CD4-positive, alpha-beta memory T cell (primary cell): ENCODE data around the gene CPNE2. TPM values are rescaled to one million over a fixed set of nuclear protein-coding genes. Genes with fewer than 3 reads are reported as not detected.

Experiments used
- CTCF ChIA-PET: fragments of 350-600 bp; sonication (Branson Sonifier 250); formaldehyde crosslinking; loops from one replicate; lab custom pipeline; 2021; ENCODE audit warnings: inconsistent platforms; ENCODE audit not compliant: partially characterized antibody; lab: Charles Lee
- POLR2A ChIA-PET: fragments of 350-600 bp; sonication (Branson Sonifier 250); formaldehyde crosslinking; loops from one replicate; lab custom pipeline; 2021; ENCODE audit not compliant: partially characterized antibody; lab: Charles Lee
- DNase-seq, 5 donors: peaks; one replicate each; pipeline versions ENCODE4 v3.0.0 to v3.0.0-alpha.2; 2020 to 2022; ENCODE audit warnings: mixed read lengths in 1 of 5
- H3K27ac ChIP-seq: one replicate; pipeline ENCODE4 v1.7.0; 2013; ENCODE audit warnings: low read depth, low read length
- H3K27me3 ChIP-seq: 2 replicates; pipeline ENCODE4 v1.7.0; 2013; ENCODE audit warnings: mild to moderate bottlenecking, low read length, moderate library complexity; ENCODE audit not compliant: insufficient read depth
- H3K36me3 ChIP-seq: 2 replicates; pipeline ENCODE4 v1.7.0; 2013; ENCODE audit warnings: mild to moderate bottlenecking, low read length, moderate library complexity; ENCODE audit not compliant: insufficient read depth
- H3K4me1 ChIP-seq: 2 replicates; pipeline ENCODE4 v1.7.0; 2013; ENCODE audit warnings: mild to moderate bottlenecking, low read length, moderate library complexity; ENCODE audit not compliant: insufficient read depth
- H3K4me3 ChIP-seq, 2 donors: one replicate each; pipeline ENCODE4 v1.7.0; 2013; ENCODE audit warnings: low read length in 2 of 2, mild to moderate bottlenecking in 1 of 2
- H3K9me3 ChIP-seq, 2 donors: one replicate each; pipeline ENCODE4 v1.7.0; 2013; ENCODE audit warnings: low read length in 2 of 2, control low read depth in 1 of 2; ENCODE audit not compliant: control insufficient read depth in 1 of 2
- H3K27ac Mint-ChIP-seq, 7 donors: one replicate each; pipeline ENCODE4 v1.8.0; 2020 to 2021; ENCODE audit warnings: mixed read lengths in 7 of 7, mild to moderate bottlenecking in 6 of 7, inconsistent platforms in 3 of 7, moderate library complexity in 3 of 7
- H3K27me3 Mint-ChIP-seq, 2 donors: one replicate each; pipeline ENCODE4 v1.8.0; 2020 to 2021; ENCODE audit warnings: mixed read lengths in 2 of 2
- H3K36me3 Mint-ChIP-seq, 2 donors: one replicate each; pipeline ENCODE4 v1.8.0; 2020 to 2021; ENCODE audit warnings: mixed read lengths in 2 of 2, inconsistent platforms in 1 of 2, mild to moderate bottlenecking in 1 of 2
- H3K4me1 Mint-ChIP-seq, 4 donors: one replicate each; pipeline ENCODE4 v1.8.0; 2020 to 2021; ENCODE audit warnings: mixed read lengths in 4 of 4, mild to moderate bottlenecking in 1 of 4
- H3K4me3 Mint-ChIP-seq, 8 donors: one replicate each; pipeline ENCODE4 v1.8.0; 2020 to 2021; ENCODE audit warnings: mixed read lengths in 8 of 8, mild to moderate bottlenecking in 7 of 8, moderate library complexity in 6 of 8, inconsistent platforms in 3 of 8
- H3K9me3 Mint-ChIP-seq, 8 donors: one replicate each; pipeline ENCODE4 v1.8.0; 2020 to 2021; ENCODE audit warnings: mixed read lengths in 8 of 8, mild to moderate bottlenecking in 5 of 8, inconsistent platforms in 3 of 8, moderate library complexity in 1 of 8
- intact Hi-C: fragments of 100-400 bp; cut with micrococcal nuclease; formaldehyde crosslinking; loops from one replicate; pipeline ENCODE4 v1.15.1; 2023
- polyA plus RNA-seq, 2 donors: library from polyadenylated mRNA; unstranded; fragments of 300-500 nt; fragmentation: Illumina TruSeq; gene quantifications; one replicate each; pipeline ENCODE4 v1.2.3, GENCODE V29; 2021
- total RNA-seq, 2 experiments: library from RNA; stranded (reverse); gene quantifications; one replicate each; pipeline ENCODE4 v1.2.3, GENCODE V29; 2021

Gene CPNE2
- total and polyA plus RNA-seq, 4 experiments from 2014 or later: 3.8 to 6.8 (median 5.4) TPM

DNA sequence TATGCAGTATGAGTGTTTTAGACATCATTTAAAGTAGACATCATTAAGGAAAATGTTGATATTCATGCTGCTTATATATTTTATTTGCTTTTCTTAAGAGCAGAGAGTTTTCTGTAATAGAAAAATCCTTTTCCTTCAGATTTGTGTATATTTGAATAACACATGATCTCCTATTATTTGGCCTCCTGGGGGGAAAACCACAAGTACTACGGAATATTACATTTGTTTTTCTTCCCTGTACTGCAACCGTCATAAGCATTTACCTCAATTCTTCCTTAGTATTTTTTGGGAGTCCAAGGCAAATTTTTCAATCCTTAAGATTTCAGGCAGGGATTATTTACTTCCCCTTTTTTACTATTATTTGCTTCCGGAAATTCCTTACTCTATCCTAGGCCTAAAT lies 99.8 kb downstream of the CPNE2 start:
- intact Hi-C loops: no loop called here
- H3K4me1 ChIP-seq: peaks cover 21% of the 10 kb centered on the region
- no peaks in the 10 kb centered on the region for H3K36me3 ChIP-seq
- H3K4me1 Mint-ChIP-seq: peaks cover 37 to 66% (median 43%) of the 10 kb centered on the region in 4 donors
- no peak overlapping the region for H3K27ac ChIP-seq
- no peak overlapping the region for H3K4me3 Mint-ChIP-seq
- POLR2A ChIA-PET: no interaction called here
- H3K27me3 ChIP-seq: no peaks in the 10 kb centered on the region
- DNase-seq: no peak
- H3K9me3 Mint-ChIP-seq: no peaks in the 10 kb centered on the region
- CTCF ChIA-PET: no interaction called here
- no peaks in the 10 kb centered on the region for H3K27me3 Mint-ChIP-seq
- no peak overlapping the region for H3K4me3 ChIP-seq
- peaks cover 0 to 19% of the 10 kb centered on the region in 2 donors for H3K36me3 Mint-ChIP-seq
- no peaks in the 10 kb centered on the region for H3K9me3 ChIP-seq
- no peak overlapping the region for H3K27ac Mint-ChIP-seq

DNA sequence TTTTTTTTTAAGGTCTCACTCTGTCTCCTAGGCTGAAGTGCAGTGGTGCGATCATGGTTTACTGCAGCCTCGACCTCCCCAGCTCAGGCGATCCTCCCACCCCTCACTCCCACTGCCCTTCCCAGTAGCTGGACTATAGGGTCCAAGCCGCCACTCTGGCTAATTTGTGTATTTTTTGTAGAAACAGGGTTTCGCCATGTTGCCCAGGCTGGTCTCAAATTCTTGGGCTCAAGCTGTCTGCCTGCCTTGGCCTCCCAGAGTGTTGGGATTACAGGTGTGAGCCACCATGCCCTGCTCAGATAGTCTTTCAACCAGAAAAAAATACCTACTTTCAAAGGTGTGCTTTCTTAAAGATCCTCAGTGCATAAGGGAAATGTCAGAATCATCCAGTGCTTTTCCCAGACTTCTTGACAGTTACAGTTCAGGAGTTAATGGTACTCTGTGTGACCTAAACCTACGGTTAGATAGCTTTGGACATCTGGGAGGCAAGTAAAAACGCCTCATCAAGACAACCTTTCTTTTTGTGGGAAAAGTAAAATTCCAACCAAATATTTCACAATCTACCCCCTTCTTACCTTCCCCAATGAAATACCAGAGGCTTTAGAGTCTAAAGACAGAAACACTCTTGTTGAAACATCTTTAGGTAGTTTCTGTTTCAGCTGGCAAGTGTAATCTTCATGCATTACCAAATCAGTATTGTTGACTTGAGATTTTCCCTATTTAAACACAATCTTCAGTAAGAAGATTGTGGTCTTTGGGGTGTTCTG lies 100.5 kb downstream of the CPNE2 start:
- Histone ChIP-seq H3K4me3 (no peak overlapping the region), H3K27me3 (no peaks in the 10 kb centered on the region), H3K4me1 (peaks cover 13% of the 10 kb centered on the region), H3K9me3 (no peaks in the 10 kb centered on the region), H3K36me3 (no peaks in the 10 kb centered on the region), H3K27ac (no peak overlapping the region)
- Mint-ChIP-seq H3K36me3 (peaks cover 0 to 14% of the 10 kb centered on the region in 2 donors), H3K4me3 (no peak overlapping the region), H3K9me3 (no peaks in the 10 kb centered on the region), H3K4me1 (peaks cover 30 to 58% (median 35%) of the 10 kb centered on the region in 4 donors), H3K27ac (no peak overlapping the region), H3K27me3 (no peaks in the 10 kb centered on the region)
- intact Hi-C loops: no loop called here
- ChIA-PET POLR2A (no interaction called here), CTCF (no interaction called here)
- no peak for DNase-seq

DNA sequence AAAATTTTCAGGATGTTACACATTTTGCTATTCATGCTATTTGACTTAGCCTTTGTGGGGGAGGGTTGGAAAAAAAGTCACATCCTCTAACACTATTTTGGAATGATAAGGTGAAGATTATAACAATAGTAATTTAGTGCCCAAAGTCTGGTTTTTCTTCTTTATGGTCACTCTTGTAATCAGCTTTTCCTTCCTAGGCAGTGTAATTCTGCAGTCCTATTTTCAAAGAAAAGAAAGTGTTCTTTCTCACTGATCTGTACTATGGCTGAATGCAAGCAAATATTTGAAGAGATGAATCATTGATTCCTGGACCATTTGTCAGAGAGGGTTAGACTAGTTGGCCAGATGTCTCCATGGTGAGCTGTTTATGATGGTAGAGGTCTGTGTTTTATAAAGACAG lies 102.1 kb downstream of the CPNE2 start:
- peaks cover 24 to 51% (median 31%) of the 10 kb centered on the region in 4 donors for H3K4me1 Mint-ChIP-seq
- no peak overlapping the region for H3K4me3 Mint-ChIP-seq
- H3K9me3 Mint-ChIP-seq: no peaks in the 10 kb centered on the region
- no peaks in the 10 kb centered on the region for H3K27me3 ChIP-seq
- H3K27ac ChIP-seq: no peak overlapping the region
- H3K36me3 ChIP-seq: no peaks in the 10 kb centered on the region
- POLR2A ChIA-PET: interaction anchor here (1.0 kb wide), 1 partner anchor 9 kb away, joined by 3 read pairs; the partner anchor contains the start of gene PSME3IP1
- no peak overlapping the region for H3K4me3 ChIP-seq
- no peak for DNase-seq
- peaks cover 4 to 14% of the 10 kb centered on the region in 2 donors for H3K36me3 Mint-ChIP-seq
- intact Hi-C loops: no loop called here
- no peaks in the 10 kb centered on the region for H3K27me3 Mint-ChIP-seq
- H3K4me1 ChIP-seq: peaks cover 5% of the 10 kb centered on the region
- CTCF ChIA-PET: interaction anchor here (1.1 to 1.6 kb wide), 2 partner anchors 71 to 101 kb away, joined by 3 to 4 read pairs; partner anchors contain the start of gene CPNE2
- H3K27ac Mint-ChIP-seq: peak overlapping the region in 1 of 7 donors; percentile 42
- H3K9me3 ChIP-seq: no peaks in the 10 kb centered on the region

DNA sequence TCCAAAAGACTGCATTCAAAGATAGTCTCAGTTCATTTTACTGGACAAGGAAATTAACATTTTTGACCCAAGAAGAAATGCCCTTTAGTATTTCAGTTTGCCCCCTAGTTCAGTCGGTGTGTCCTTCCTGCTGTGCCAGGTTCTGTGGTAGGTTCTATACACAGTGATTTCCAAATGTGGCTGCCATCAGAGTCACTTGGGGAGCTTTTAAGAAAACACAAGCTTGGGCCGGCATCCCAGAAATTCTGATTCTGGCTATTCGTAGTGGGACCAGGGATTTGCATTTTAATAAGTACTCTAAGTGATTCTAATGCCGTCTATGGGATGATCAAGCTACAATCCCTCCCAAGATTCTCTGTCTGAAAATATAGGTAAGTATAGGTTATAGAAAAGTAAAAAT lies 103.9 kb downstream of the CPNE2 start:
- Mint-ChIP-seq H3K4me3 (no peak overlapping the region), H3K4me1 (peaks cover 20 to 37% (median 24%) of the 10 kb centered on the region in 4 donors), H3K9me3 (no peaks in the 10 kb centered on the region), H3K27me3 (no peaks in the 10 kb centered on the region), H3K36me3 (peaks cover 4 to 9% of the 10 kb centered on the region in 2 donors), H3K27ac (peak overlapping the region in 1 of 7 donors; percentile 27)
- DNase-seq: no peak
- Histone ChIP-seq H3K36me3 (no peaks in the 10 kb centered on the region), H3K27me3 (no peaks in the 10 kb centered on the region), H3K9me3 (no peaks in the 10 kb centered on the region), H3K4me3 (no peak overlapping the region), H3K27ac (no peak overlapping the region), H3K4me1 (no peaks in the 10 kb centered on the region)
- intact Hi-C loops: no loop called here
- CTCF ChIA-PET: no interaction called here
- POLR2A ChIA-PET: interaction anchor here (1.7 kb wide), 1 partner anchor 11 kb away, joined by 4 read pairs; the partner anchor contains the start of gene PSME3IP1

DNA sequence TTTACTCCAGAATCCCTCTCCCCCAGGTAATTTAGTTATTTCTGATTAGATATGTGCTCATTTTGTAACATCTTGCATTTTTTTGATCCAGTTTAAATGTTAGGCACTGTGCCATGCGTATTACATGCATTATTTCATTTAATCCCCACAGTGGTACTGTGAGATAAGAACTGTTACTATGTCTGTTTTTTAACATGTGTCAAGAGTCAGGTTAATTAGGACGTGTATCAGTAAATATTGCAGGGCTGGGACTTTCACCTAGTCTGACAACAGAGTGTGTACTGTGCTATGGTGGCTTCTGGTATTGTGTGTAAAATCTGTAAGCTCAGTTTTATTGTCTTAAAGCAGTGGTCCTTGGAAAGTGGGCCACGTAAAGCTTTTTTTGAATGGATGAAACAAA lies 104.4 kb downstream of the CPNE2 start:
- Mint-ChIP-seq H3K36me3 (peaks cover 4 to 9% of the 10 kb centered on the region in 2 donors), H3K4me1 (peaks cover 18 to 37% (median 22%) of the 10 kb centered on the region in 4 donors), H3K27me3 (no peaks in the 10 kb centered on the region), H3K9me3 (no peaks in the 10 kb centered on the region), H3K27ac (no peak overlapping the region), H3K4me3 (no peak overlapping the region)
- POLR2A ChIA-PET: interaction anchor here (1.7 kb wide), 1 partner anchor 11 kb away, joined by 4 read pairs; the partner anchor contains the start of gene PSME3IP1
- Histone ChIP-seq H3K36me3 (no peaks in the 10 kb centered on the region), H3K4me3 (no peak overlapping the region), H3K27me3 (no peaks in the 10 kb centered on the region), H3K4me1 (no peaks in the 10 kb centered on the region), H3K9me3 (no peaks in the 10 kb centered on the region), H3K27ac (no peak overlapping the region)
- CTCF ChIA-PET: no interaction called here
- no peak for DNase-seq
- intact Hi-C loops: no loop called here

Other genes starting within 250 kb of the CPNE2 start
- not detected for gene SLC12A3, start 227.4 kb upstream of the CPNE2 start, total RNA-seq
- not detected for gene SLC12A3, start 227.4 kb upstream of the CPNE2 start, polyA plus RNA-seq
- gene HERPUD1, start 160.4 kb upstream of the CPNE2 start, total RNA-seq: 100 to 1,000 TPM; 130 to 136 TPM
- 100 to 1,000 TPM; 110 to 201 TPM for gene HERPUD1, start 160.4 kb upstream of the CPNE2 start, polyA plus RNA-seq
- not detected for gene CETP, start 130.6 kb upstream of the CPNE2 start, total RNA-seq
- gene CETP, start 130.6 kb upstream of the CPNE2 start, polyA plus RNA-seq: under 1 TPM in 1 of 2 donors, not detected in 1; 0.14 TPM
- gene NLRC5, start 103.0 kb upstream of the CPNE2 start, total RNA-seq: 100 to 1,000 TPM; 416 to 457 TPM
- gene NLRC5, start 103.0 kb upstream of the CPNE2 start, polyA plus RNA-seq: 100 to 1,000 TPM in 1 of 2 donors, 10 to 100 TPM in 1; 41.6 to 151 TPM
- 100 to 1,000 TPM; 147 to 157 TPM for gene PSME3IP1, start 93.5 kb downstream of the CPNE2 start, total RNA-seq
- 10 to 100 TPM; 59.9 to 64.5 TPM for gene PSME3IP1, start 93.5 kb downstream of the CPNE2 start, polyA plus RNA-seq
- gene RSPRY1, start 93.7 kb downstream of the CPNE2 start, total RNA-seq: 10 to 100 TPM; 32.8 to 38.0 TPM
- 10 to 100 TPM; 28.5 to 34.0 TPM for gene RSPRY1, start 93.7 kb downstream of the CPNE2 start, polyA plus RNA-seq
- gene ARL2BP, start 152.7 kb downstream of the CPNE2 start, total RNA-seq: 10 to 100 TPM; 48.0 to 49.1 TPM
- 100 to 1,000 TPM; 130 to 181 TPM for gene ARL2BP, start 152.7 kb downstream of the CPNE2 start, polyA plus RNA-seq
- gene PLLP, start 192.1 kb downstream of the CPNE2 start, total RNA-seq: 1 to 10 TPM; 1.6 to 2.4 TPM
- 1 to 10 TPM; 1.6 to 2.2 TPM for gene PLLP, start 192.1 kb downstream of the CPNE2 start, polyA plus RNA-seq